Stimulated activated CD8-positive, alpha-beta memory T cell treated with anti-CD3 and anti-CD28 coated beads, Interleukin-12 subunit alpha, Interleukin-12 subunit beta, amount 100 ng/mL, for 4 hours (primary cell): ENCODE measurements around the gene DDX41.
"Not testable (repeated sequence)": the region's sequence is repeated elsewhere in the genome, so short reads cannot be mapped to it uniquely, and the experiment has no call there.

Experiments used
- DNase-seq: peaks from one replicate; pipeline ENCODE4 v3.0.0-alpha.2; 2020; ENCODE audit warnings: low read depth

Gene DDX41

DNA sequence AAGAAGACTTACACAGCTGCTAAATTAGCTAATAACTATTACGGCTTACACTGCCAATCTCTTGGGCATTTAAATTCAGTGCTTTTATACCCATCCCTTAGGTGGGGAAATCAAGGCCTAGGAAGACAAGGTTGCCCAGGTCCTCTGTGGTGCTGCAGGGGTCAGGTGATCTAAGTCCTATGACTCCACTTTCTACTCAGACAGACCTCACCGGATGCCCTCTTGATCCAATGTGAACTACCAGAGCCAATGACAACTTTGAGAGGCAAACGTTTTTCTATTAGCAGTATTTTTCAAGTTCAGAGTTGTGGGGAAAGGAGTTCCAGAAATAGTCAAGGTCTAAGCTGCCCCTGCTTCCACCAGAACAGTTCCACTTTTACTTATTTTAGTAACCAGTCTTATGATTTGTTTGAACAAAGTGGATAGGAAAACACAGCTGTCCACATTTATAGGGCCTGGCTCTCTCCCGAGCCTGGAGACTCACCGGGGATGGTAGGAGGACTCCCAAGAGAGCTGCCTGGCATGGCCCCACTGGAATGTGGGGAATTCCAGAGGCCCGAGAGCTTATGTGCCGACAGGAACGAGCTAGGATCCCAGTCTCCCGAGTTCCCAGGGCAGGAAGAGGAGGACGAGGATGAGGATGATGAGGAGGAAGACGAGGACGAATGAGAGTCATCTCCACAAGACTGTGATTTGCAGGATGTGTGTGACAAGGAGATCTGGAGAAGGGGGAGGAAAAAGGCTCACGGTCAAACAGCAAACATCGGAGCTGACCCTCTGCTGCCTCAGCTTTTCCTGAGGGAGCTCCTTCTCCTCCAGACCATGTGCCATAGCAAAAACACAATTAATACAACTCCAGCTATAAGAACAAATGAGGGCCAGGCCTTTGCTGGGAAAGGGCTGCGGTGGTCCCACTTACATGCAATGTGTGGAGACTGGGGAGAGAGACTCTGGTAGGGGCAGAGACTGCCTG is 20.9 kb upstream of the DDX41 start:
- no peak for DNase-seq

DNA sequence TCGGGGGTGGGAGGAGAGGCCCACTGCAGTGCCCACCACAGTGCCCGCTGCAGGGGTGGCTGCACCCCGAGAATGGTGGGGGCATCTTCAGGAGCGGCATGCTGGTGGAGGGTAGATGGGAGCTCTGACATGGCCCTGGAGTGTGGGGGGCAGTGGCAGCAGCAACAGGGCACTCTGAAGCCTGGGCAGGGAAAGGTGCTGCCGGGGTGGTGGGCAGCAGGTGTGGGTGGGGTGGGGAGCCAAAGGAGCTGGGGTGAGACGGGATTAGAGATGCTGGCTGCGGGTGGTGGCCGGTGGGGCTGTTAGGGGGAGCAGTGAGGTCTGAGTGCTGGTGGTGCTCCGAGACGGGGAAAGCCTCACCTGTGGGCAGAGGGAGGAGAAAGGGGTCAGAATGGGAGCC is 19.6 kb upstream of the DDX41 start:
- no peak for DNase-seq

DNA sequence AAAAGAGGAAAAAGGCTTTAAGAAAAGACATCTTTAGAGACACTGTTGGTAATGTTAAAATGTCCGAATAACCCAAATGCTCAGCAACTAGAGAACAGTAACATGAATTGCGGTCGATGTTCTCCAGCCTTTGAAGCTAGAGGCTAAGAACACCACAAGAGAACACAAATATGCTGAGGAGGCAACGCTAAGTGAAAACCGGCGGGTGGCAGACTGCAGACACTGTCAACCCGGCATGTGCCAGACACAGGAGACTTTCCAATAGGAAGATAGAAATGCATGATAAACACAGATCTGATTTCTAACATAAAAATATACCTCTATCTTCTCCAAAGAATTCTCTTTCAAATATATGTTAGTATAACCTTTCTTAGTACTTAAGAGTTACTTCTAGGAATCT is 18.4 kb upstream of the DDX41 start:
- DNase-seq: no peak

DNA sequence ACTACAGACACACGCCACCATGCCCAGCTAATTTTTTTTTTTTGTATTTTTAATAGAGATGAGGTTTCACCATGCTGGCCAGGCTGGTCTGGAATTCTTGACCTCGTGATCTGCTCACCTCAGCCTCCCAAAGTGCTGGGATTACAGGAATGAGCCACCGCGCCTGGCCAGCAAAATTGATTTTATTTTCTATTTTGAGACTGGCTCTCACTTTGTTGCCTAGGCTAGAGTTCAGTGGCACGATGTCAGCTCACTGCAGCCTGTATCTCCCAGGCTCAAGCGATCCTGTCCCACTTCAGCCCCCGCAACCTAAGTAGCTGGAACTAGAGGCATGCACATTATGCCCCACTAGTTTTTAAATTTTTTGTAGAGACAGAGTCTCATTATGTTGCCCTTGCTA is 17.7 kb upstream of the DDX41 start:
- not testable (repeated sequence) for DNase-seq

DNA sequence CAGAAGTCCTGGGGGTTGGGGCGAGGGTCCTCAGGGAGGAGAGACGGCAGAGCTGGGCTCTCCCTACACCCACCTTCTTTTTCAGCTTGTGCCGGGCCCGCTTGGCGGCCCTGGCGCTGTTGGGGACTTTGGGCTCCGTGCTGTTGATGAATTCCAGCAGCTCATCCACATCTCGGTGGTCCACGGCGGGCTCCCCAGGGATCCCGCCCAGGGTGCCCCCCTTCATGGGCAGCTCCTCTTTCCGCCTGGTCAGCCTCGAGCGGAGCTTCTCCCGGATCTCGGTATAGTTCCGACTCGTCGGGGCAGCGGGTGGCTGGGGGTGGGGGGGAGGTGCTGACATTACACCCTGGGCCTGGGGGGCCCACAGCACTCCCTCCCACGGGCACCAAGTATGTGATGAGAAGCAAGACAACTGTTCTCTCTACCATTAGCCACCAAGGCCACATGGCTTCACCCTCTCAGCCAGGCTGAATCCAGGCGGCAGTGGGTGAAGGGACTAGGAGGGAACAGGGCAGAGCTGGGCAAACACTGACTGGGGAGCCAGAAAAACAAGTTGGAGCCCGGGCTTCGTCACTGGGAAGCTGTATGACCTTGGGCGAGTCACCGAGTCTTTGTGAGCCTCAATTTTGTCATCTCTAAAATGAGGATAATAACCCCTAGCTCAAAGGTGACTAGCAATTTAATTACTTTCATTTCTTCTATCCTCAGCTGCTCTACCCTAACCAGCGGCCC is 14.6 kb upstream of the DDX41 start:
- no peak for DNase-seq

DNA sequence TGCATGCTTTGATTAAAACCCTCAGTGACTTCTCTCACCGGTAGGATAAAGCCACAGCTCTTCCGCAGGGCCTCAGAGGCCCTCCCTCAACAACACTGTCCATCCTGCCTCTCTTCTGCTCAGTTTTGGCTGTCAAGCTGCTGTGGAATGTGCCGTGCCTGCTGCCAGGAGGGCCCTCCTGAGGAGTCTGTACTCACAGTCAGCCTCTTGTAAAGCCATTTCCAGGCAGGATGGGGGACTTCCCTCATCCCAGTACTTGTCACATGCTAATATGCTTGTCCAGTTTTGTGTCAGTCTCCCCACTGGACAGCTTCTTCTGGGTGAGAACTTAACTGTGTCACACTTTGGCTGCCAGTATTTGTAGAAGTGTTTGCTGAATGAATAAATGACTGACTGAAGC is 13.9 kb upstream of the DDX41 start:
- DNase-seq: no peak

DNA sequence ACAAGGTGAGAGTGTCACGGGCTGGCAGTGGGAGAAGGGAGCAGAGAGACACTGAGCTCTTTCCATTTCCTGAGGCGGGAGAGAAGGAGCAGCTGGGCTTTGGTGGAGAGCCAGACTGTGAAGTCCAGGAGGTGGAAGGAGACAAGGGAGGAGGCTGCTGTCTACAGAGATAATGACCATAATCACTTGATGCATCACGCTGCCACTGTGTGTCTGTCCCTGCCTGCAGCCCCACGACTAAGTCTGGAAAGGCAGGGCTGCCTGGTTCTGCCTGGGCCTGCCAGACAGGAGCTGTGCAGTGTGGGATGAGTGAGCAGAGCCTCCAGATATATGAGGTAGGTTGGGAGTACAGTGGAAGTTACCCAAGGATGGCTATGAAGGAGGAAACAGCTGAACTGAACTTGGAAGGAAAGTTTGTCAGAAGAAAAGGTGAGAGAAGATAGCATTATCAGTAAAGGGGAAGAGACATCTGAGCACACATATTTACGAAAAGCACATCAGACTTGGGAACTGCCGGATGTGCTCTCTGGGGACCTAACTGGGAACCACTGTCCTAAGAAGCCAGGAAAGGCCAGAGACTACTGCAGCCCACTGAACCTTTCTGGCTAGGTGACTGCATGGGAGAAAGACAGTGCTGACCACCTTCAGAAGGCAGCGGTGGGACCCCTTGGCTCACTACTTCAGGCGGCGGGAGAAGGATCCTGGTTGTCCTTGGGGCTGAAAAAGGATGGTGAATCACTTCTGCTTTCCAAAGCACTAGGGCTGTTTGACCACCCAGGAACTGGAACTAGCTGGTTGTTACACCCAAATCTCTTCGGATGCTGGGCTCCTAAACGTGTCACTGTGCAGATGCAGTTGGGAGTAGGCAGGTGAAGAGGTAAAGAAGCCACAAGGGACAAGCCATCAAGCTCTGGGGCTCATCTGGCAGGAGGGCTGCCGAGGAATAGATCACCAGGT is 12.8 kb upstream of the DDX41 start:
- no peak for DNase-seq

DNA sequence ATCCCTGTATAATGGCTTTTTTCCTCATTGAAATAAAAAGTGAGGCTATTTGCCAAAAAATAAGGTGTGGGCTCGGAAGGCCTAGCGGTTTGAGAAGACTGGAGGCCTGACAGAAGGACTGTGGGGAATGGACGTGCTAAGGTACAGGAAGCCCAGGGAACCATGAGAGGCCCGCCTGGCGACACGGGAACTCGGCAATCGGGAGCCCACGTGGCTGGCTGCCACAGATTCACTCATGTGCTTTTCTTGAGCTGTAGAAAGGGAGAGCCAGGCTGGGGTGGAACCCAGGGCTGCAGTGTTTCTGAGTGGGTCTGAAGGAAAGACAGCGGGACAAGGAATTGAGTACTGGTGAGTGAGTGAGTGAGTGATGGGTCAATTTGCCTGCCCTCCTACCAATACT is 11.9 kb upstream of the DDX41 start:
- no peak for DNase-seq

DNA sequence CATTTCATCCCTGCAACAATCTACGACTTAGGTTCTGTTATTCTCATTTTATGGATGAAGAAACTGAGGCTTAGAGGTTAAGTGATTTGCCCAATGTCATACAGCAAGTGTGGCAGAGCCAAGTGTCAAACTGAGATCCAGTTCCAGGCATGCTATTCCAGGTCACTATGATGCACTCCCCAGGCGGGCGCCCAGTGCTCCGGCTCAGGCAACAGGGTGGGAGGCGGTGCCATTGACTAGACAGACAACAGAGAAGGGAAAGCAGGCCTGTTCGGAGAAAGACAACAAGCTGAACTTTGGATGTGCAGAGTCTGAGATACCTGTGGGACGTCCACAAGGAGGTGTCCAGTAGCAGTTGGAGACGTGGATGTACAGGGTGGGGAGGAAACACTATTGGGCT is 10.8 kb upstream of the DDX41 start:
- no peak for DNase-seq

DNA sequence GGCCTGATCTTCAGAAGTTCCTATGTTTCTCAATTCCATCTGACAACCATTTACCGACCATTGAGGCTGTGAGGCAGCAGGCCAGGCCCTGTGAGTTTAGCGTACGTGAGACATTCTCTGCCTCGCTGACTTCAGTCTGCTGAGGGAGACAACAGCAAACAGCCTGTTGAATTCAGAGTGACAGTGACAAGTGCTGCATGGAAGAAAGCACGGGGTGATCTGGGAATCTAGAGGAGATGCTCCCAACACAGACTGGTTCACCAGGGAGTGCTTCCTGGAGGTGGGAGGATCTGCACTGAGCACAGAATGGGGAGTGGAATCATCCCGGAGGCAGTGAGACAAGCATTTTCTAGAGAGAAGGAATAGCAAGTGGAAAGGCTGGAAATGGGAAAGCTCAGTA is 10.0 kb upstream of the DDX41 start:
- DNase-seq: no peak

DNA sequence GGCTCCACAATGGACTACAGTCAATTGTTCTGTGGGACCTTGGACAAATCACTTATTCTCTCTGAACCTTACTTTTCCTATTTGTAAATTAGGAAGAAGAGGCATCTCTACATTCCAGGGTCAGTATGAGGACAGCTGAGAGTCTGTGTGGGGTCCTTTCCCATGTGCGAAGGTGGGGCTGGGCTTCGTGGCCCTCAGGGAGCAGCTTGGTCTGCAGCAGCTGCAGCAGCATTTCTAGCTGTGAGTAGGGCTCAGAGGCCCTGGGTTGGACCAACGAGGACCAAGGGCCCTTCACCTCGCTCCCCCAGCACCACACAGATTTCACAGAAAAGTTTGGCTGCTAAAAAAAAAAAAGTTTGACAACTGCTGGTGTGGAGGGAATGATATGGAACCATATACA is 9.4 kb upstream of the DDX41 start:
- DNase-seq: no peak

DNA sequence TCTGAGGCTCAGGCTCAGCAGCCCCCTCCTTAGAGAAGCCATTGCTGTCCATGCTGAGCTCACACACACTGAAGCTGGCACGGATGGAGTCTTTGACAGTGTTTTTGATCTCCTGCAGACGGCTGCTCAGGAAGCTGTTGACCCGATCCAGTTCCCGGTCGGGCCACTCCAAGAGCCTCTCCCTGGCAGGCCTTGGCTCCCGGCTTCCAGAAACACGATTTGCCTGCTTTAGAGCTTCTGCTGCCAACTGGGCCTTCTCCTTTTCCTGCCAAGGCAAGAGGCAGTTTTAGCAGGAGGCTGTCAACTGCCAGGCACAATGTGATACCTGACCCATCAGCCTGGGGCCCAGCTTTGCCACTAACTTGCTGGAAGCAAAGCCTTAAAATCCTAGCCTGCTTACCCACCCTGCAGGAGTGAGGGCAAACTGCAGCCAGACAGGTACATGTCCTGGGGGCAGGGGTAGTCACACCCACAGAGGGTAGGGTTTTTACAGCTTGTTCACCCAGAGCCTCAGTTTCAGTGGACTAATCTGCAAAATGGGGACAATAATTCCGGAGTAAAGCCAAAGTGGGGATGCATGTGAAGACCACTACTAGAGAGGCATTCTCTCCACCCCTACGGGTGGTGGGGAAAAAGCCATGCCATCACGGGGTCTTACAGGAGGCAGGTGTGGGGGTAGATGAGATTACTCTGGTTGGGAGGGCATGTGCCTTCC is 8.3 kb upstream of the DDX41 start:
- DNase-seq: no peak

DNA sequence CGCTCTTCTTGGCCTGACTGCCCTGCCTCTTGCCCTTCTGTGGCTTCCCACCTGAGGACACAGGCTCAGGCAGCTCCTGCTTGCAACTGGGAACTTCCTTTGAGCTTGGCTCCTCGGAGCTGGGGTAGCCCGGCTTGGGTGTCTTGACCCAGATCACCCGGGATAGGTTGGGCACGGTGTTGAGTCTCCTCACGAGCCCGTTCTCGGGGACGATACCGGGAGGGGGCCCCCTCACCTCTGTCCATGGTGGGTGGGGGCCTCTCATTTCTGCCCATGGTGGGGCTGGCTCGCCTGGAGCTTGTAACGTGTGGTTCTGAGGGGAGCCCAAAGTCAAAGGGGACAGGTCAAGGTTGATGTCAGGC is 7.8 kb upstream of the DDX41 start:
- no peak for DNase-seq

DNA sequence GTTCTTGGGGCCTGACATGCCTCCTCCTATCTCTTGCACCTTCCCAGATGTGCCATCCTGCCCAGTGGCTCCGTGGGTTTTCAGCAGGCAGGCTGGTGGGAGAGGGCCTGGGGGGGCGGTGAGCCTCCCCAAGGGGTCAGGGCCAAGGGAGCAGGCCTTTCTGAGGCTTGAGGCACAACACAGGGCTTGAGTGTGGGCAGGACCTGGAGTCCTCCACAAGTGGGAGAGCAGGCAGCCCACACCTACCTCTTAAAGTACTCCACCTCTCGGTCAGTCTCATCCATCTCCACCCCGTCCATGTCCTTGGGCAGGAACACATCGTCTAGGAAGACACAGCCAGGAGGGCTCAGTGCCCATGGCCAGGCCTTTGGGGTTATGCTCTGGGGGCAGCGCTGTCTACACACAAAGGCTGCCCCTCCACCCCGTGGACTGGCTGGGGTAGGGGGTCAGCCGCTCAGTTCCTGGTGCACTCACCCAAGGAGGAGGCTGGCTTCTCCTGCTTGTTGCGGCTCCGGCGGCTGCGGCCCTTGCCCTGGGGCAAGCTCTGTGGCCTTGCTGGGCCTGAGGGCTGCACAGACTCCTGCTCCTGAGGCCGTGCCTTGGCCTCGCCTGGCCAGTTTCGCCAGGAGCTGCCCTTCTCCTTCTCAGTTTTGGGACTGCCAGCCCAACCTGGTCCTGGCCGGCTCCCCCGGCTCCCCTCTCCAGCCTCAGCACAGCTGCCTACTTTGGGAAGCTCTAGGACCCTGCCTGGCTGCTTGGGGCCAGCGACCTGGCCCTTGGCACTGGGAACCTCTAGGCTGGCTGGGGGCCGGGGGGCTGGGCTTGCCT is 7.2 kb upstream of the DDX41 start:
- DNase-seq: no peak

DNA sequence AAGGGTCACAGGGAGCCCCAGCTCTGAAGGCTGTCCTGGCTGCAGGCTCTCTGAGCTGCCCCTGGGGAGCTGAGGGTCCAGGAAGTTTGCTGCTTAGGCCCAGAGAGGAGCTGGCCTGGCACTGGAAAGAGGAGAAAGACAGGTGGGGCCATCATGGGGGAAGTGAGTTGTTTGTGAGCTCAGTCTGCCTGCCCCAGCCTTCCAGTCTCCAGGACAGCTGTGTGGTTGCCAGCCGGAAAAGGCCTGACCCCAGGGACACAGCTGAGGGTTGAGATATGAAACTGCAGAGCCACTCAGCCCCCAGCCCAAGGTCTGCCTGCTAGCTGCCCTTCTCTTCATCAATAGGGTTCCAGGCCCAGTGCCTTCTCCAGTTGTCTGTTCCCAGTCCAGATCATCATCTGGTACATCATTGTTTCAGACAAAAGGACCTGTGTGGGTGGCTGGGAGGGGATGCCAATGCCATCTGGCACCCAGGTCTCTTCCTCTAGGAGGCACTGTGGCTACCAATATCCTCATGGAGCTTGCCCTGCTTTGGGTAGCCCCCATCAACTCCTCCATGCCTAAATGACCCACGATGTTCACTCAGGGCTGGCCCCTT is 4.3 kb upstream of the DDX41 start:
- no peak for DNase-seq

DNA sequence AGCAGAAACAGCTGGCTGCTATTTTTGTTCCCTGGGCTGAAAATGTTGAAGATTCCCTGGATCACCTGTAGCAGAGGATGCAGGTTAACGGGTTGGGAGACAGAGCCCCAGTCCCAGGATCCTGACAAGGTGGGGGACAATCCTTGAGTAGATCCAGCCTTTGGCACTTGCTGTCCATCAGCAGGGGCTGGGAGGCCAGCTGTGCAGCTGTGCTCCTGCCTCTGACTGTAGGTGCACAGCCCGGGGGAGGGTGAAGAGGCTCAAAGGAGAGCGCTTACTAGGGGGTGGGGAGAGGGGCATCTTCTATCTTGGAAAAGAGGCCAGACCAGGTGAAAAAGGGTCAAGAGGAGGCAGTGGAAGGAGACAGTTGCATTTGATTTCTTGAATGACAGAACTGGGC is 3.5 kb upstream of the DDX41 start:
- DNase-seq: no peak

DNA sequence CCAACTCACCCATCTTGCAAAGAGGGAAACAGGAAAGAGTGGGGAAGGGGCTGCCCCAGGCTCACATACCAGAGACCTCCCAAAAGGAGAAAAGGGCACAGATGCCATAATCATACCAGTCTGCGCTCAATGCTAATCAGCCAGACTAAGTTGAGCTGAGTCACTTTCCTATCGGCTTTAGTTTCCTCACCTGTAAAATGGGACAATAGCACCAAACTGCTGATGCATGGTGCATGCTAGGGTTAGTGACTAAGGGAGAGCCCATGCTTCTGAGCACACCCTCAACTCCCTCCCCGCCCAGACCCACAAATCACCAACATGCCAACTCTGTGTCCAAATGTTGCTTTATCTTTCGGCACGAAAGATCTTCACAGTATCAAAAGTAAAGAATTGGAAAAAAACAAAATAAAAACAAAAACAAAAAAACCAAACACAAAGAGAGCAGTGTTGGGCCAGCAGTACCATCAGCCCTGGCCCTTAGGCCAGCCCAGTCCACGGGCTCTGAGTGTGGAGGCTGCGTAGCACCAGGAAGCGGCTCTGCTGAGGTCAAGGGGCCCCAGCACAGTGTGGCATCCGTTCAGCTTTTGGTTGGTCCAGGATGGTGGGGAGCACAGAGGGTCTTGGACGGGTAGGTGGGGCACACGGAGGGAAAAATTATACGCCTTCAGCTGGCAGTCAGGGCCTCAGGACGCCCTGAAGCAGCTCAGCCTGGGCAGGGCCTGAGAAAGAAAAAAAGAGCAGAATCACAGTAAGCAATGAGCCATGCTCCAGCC is 2.9 kb upstream of the DDX41 start:
- DNase-seq: no peak

DNA sequence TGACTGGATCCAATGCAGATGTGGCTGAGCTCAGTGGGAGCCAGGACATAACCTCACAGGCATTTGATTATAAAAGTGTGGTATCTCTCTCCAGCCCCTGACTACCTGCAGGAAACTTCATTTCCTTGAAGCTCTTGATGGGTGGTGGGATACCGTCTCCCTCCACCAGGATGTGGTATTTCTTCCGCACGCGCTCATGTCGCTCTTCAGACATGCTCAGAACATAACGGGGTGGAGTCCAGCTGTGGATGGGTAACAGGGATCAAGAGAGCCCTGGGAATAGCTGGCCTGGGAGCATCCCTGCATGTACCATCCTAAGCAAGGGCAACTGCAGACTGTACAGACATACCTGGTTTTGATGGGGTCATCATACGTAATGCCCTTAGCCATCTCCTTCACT is 1.2 kb downstream of the DDX41 start:
- no peak for DNase-seq

DNA sequence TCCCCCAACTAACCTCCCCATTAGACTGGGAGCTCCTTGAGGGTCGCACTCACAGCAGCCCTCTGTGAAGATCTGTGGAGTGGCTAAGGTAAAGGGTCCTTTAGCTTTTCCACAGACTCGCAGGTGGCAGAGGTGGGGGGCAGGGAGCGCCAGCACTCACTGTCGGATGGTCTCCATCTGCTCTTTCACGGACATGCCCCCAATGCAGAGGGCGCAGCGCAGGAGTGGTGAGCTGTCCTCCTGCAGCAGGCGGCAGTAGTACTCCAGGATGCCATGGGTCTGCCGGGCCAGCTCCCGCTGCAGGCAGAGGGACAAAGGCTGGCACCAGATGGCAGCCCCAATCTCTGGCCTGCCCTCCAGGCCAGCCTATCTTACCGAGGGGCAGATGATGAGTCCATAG is 2.2 kb downstream of the DDX41 start:
- no peak for DNase-seq

DNA sequence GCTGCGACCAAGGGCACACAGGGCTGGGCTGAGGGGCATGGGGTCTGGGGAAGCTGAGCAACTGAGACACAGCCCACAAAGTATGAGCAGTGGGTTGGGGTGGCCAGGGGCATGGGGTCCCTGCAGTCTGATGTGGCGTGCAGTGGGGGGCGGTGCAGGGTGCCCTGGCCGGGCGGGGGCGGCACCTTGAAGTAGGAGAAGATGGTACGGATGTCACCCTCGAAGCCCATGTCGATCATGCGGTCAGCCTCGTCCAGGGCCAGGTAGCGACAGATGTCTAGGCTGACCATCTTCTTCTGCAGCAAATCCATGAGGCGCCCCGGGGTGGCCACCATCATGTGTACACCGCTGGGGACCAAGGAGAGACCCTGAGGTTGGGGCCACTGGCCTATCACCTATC is 3.3 kb downstream of the DDX41 start:
- DNase-seq: no peak
